Measurements from ENCODE around the gene C3orf18. TPM values are rescaled to one million over a fixed set of nuclear protein-coding genes. Genes with fewer than 3 reads are reported as not detected.

The C3orf18 gene
- polyA plus RNA-seq, 1 donor (not counting 4 experiments of a cell fraction or from before 2014, with no cell fraction given), result 1.4 TPM

- H4K20me1 ChIP-seq (ENCODE audit: control insufficient read depth, extremely low read depth, insufficient read depth, low read length), result no peaks in the 10 kb centered on the region
- no peak overlapping the region for H3K9ac ChIP-seq (ENCODE audit: control insufficient read depth, extremely low read depth, insufficient read depth, low read length)
- H3K9me3 ChIP-seq (ENCODE audit: control insufficient read depth, low read depth, low read length), result no peaks in the 10 kb centered on the region
- H3K27ac ChIP-seq (ENCODE audit: control insufficient read depth, insufficient read depth, low read length), result no peak overlapping the region
- no peaks in the 10 kb centered on the region for H3K36me3 ChIP-seq (ENCODE audit: control insufficient read depth in 2 of 2, extremely low read depth in 1 of 2, insufficient read depth in 2 of 2, low read length in 2 of 2)
- H3K4me3 ChIP-seq (ENCODE audit: control insufficient read depth in 2 of 3, extremely low read depth in 1 of 3, insufficient read depth in 2 of 3, low read depth in 1 of 3, low read length in 3 of 3), result no peak overlapping the region
- peaks cover 21% of the 10 kb centered on the region for H3K4me1 ChIP-seq (ENCODE audit: control insufficient read depth, extremely low read depth, insufficient read depth, low read length)
- no peaks in the 10 kb centered on the region for H3K9me1 ChIP-seq (ENCODE audit: control insufficient read depth, extremely low read depth, insufficient read depth, low read length)
- TF ChIP-seq CTCF (optimal IDR thresholded peaks at IDR 0.05 in 1 of 3, IDR thresholded peaks at IDR 0.05 in 1 of 3, conservative IDR thresholded peaks at IDR 0.05 in 1 of 3; ENCODE audit: extremely low read depth in 1 of 3, insufficient read depth in 2 of 3, low read length in 3 of 3) (peak in 1 of 3 experiments; percentile 29), EZH2 (IDR thresholded peaks at IDR 0.05; ENCODE audit: low read length) (no peak)
- DNase-seq (ENCODE audit: low read depth, low spot score), result no peak
- FAIRE-seq, result peak; percentile 98
- dilution Hi-C loops (cut with MboI; ENCODE audit: extremely low pct_ligation_motif_present, low sequenced_read_pairs), result no loop called here
- H3K4me2 ChIP-seq (ENCODE audit: control insufficient read depth, extremely low read depth, insufficient read depth, low read depth, low read length), result peak overlapping the region; percentile 35
- H2AFZ ChIP-seq (ENCODE audit: control insufficient read depth, low read length), result no peak overlapping the region
- H3K79me2 ChIP-seq (ENCODE audit: control insufficient read depth, insufficient read depth, low read length), result no peaks in the 10 kb centered on the region
- peaks cover 4% of the 10 kb centered on the region for H3K27me3 ChIP-seq (ENCODE audit: control insufficient read depth, extremely low read depth, insufficient read depth, low read length)
These were observed 4.7 kb downstream of the C3orf18 start for GRCh38 chr3:50562861-50563260.

GRCh38 chr3:50559702-50560101 lies 7.8 kb downstream of the C3orf18 start:
- H3K9me3 ChIP-seq (ENCODE audit: control insufficient read depth, low read depth, low read length), result no peaks in the 10 kb centered on the region
- no peak overlapping the region for H2AFZ ChIP-seq (ENCODE audit: control insufficient read depth, low read length)
- no peak for DNase-seq (ENCODE audit: low read depth, low spot score)
- dilution Hi-C loops (cut with MboI; ENCODE audit: extremely low pct_ligation_motif_present, low sequenced_read_pairs), result no loop called here
- H4K20me1 ChIP-seq (ENCODE audit: control insufficient read depth, extremely low read depth, insufficient read depth, low read length), result no peaks in the 10 kb centered on the region
- H3K36me3 ChIP-seq (ENCODE audit: control insufficient read depth in 2 of 2, extremely low read depth in 1 of 2, insufficient read depth in 2 of 2, low read length in 2 of 2), result no peaks in the 10 kb centered on the region
- no peak overlapping the region for H3K9ac ChIP-seq (ENCODE audit: control insufficient read depth, extremely low read depth, insufficient read depth, low read length)
- H3K27me3 ChIP-seq (ENCODE audit: control insufficient read depth, extremely low read depth, insufficient read depth, low read length), result peaks cover 24% of the 10 kb centered on the region
- H3K4me3 ChIP-seq (ENCODE audit: control insufficient read depth in 2 of 3, extremely low read depth in 1 of 3, insufficient read depth in 2 of 3, low read depth in 1 of 3, low read length in 3 of 3), result no peak overlapping the region
- TF ChIP-seq CTCF (optimal IDR thresholded peaks at IDR 0.05 in 1 of 3, IDR thresholded peaks at IDR 0.05 in 1 of 3, conservative IDR thresholded peaks at IDR 0.05 in 1 of 3; ENCODE audit: extremely low read depth in 1 of 3, insufficient read depth in 2 of 3, low read length in 3 of 3), result no peak
- H3K79me2 ChIP-seq (ENCODE audit: control insufficient read depth, insufficient read depth, low read length), result no peaks in the 10 kb centered on the region
- no peak overlapping the region for H3K4me2 ChIP-seq (ENCODE audit: control insufficient read depth, extremely low read depth, insufficient read depth, low read depth, low read length)
- no peak for FAIRE-seq
- peaks cover 17% of the 10 kb centered on the region for H3K4me1 ChIP-seq (ENCODE audit: control insufficient read depth, extremely low read depth, insufficient read depth, low read length)
- H3K27ac ChIP-seq (ENCODE audit: control insufficient read depth, insufficient read depth, low read length), result no peak overlapping the region
- no peaks in the 10 kb centered on the region for H3K9me1 ChIP-seq (ENCODE audit: control insufficient read depth, extremely low read depth, insufficient read depth, low read length)

Measured in keratinocyte (primary cell).